ENCODE results near the gene PRLR. TPM values are rescaled to one million over a fixed set of nuclear protein-coding genes. Genes with fewer than 3 reads are reported as not detected.

PRLR gene
- total RNA-seq, 4 donors from 2014 or later: 15.8 to 80.6 (median 48.0) TPM

DNA sequence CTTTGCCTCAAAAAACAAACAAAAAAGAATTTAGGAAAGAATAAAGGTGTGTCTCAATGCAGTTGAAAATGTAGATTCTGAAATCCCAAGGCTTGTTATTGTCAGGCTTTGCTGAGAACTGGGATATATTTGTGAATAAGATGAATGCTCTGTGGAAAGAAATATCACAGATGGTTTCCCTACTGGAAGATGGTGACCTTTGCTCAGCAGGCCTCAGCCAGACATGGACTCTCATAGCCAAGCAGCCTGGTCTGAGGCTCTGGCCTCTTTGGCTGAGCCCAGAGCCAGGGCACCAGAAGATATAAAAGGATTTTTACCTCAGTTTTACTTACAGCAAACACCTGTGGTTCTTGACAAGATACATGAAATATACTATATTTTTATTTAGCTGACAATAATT, 219.6 kb downstream of the PRLR start:
- Histone ChIP-seq H3K36me3 (no peaks in the 10 kb centered on the region), H3K27ac (no peak overlapping the region), H3K4me3 (no peak overlapping the region), H3K27me3 (no peaks in the 10 kb centered on the region), H3K4me1 (no peaks in the 10 kb centered on the region), H3K9me3 (no peaks in the 10 kb centered on the region)
- intact Hi-C loops (cut with DNase I; ENCODE audit: low total_unique reads): no loop called here
- no peak for DNase-seq
- TF ChIP-seq, protein P1, sequence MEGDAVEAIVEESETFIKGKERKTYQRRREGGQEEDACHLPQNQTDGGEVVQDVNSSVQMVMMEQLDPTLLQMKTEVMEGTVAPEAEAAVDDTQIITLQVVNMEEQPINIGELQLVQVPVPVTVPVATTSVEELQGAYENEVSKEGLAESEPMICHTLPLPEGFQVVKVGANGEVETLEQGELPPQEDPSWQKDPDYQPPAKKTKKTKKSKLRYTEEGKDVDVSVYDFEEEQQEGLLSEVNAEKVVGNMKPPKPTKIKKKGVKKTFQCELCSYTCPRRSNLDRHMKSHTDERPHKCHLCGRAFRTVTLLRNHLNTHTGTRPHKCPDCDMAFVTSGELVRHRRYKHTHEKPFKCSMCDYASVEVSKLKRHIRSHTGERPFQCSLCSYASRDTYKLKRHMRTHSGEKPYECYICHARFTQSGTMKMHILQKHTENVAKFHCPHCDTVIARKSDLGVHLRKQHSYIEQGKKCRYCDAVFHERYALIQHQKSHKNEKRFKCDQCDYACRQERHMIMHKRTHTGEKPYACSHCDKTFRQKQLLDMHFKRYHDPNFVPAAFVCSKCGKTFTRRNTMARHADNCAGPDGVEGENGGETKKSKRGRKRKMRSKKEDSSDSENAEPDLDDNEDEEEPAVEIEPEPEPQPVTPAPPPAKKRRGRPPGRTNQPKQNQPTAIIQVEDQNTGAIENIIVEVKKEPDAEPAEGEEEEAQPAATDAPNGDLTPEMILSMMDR (IDR thresholded peaks at IDR 0.05): no peak
- TF ChIP-seq POLR2A (IDR thresholded peaks at IDR 0.05): no peak

DNA sequence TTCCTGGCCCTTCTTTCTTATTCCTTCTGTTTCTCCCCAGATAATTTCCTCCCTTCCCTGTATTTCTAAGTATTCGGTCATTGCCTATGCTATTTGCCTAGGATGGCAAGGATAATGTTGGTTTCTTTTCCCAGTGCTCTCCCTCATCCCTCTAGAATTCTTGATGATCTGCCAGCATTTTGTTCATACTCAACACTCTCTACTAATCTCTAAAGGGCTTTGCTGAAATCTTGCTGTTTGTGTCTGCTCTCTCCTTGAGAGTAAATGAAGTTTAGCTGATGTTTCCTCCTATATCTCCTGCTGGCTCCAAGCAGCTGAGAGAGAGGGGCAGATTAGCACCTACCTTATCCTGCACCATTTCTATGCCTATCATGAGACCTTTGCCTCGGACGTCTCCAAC, 220.6 kb downstream of the PRLR start:
- Histone ChIP-seq H3K36me3 (no peaks in the 10 kb centered on the region), H3K4me1 (no peaks in the 10 kb centered on the region), H3K4me3 (no peak overlapping the region), H3K9me3 (no peaks in the 10 kb centered on the region), H3K27ac (no peak overlapping the region), H3K27me3 (no peaks in the 10 kb centered on the region)
- intact Hi-C loops (cut with DNase I; ENCODE audit: low total_unique reads): no loop called here
- TF ChIP-seq POLR2A (IDR thresholded peaks at IDR 0.05): no peak
- TF ChIP-seq, protein P1 (IDR thresholded peaks at IDR 0.05): no peak
- DNase-seq: no peak

DNA sequence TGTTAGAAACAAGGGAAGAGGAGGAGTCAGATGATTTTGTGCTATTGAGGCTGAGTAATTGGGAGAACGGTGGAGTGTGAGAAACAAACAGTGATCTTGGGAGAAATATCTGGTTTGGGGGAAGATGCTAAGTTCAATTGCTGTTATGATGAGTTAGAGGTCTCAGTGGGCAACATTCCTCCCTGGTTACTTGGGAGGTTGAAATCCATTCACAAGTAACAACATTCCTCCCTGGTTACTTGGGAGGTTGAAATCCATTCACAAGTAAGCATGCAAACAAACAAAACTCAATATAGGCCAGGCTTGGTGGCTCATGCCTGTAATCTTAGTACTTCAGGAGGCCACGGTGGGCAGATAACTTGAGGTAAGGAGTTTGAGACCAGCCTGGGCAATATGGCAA, 221.3 kb downstream of the PRLR start:
- intact Hi-C loops (cut with DNase I; ENCODE audit: low total_unique reads): no loop called here
- TF ChIP-seq, protein P1 (IDR thresholded peaks at IDR 0.05): no peak
- TF ChIP-seq POLR2A (IDR thresholded peaks at IDR 0.05): no peak

DNA sequence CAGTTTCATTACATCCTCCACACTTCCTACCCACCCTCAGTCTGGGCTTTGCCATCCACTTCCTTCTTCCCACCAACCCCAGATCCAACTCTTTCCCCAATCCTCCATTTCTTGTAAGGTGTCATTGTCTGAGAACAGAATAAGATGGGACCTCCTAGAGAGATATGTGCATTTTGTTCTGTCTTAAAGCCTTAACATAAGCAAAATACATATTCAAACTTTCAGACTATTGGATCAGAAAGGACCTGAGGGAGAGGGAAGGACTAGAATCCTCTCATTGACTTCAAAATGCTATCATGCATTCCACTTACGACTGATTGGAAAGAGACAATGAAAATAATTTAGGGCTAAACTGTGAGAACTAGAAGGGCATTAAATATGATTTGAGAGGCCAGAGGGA, 225.5 kb downstream of the PRLR start:
- no peak overlapping the region for H3K4me3 ChIP-seq
- no peaks in the 10 kb centered on the region for H3K27me3 ChIP-seq
- no peaks in the 10 kb centered on the region for H3K4me1 ChIP-seq
- no peak overlapping the region for H3K27ac ChIP-seq
- H3K36me3 ChIP-seq: no peaks in the 10 kb centered on the region
- intact Hi-C loops (cut with DNase I; ENCODE audit: low total_unique reads): no loop called here
- H3K9me3 ChIP-seq: no peaks in the 10 kb centered on the region
- TF ChIP-seq POLR2A (IDR thresholded peaks at IDR 0.05): no peak
- TF ChIP-seq, protein P1 (IDR thresholded peaks at IDR 0.05): no peak
- DNase-seq: no peak

More for the DNA sequence above, 221.3 kb downstream of the PRLR start:
- no peaks in the 10 kb centered on the region for H3K27me3 ChIP-seq
- H3K4me1 ChIP-seq: no peaks in the 10 kb centered on the region
- no peaks in the 10 kb centered on the region for H3K36me3 ChIP-seq
- H3K27ac ChIP-seq: no peak overlapping the region
- no peak overlapping the region for H3K4me3 ChIP-seq
- DNase-seq: no peak
- H3K9me3 ChIP-seq: no peaks in the 10 kb centered on the region

DNA sequence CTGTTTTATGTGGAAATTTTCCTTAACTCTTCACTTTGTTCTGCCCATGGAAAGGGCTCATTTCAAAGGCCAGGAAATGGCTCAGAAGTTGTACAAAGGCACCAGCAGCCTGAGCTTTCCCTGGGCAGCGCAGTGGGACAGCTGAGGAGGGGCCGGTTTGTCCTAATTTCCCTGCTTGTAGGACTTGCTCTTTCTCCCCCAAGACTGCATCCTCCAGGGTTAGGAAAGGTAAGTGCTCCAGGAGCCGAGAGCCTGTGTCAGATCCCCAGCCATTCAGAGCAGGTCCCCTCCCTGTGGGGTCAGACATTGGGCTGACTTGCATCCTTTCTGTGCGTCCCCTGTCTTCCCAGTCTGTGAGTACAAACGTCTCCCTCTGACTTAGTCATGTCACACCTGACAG, 226.1 kb downstream of the PRLR start:
- no peaks in the 10 kb centered on the region for H3K36me3 ChIP-seq
- H3K27ac ChIP-seq: no peak overlapping the region
- no peak overlapping the region for H3K4me3 ChIP-seq
- no peaks in the 10 kb centered on the region for H3K27me3 ChIP-seq
- no peaks in the 10 kb centered on the region for H3K9me3 ChIP-seq
- no peak for TF ChIP-seq POLR2A (IDR thresholded peaks at IDR 0.05)
- TF ChIP-seq, protein P1 (IDR thresholded peaks at IDR 0.05): no peak
- H3K4me1 ChIP-seq: no peaks in the 10 kb centered on the region
- no peak for DNase-seq
- intact Hi-C loops (cut with DNase I; ENCODE audit: low total_unique reads): no loop called here

Measured in uterus (tissue), 4 donors.